ENCODE measurements around the gene PDZD4. TPM values are rescaled to one million over a fixed set of nuclear protein-coding genes. Genes with fewer than 3 reads are reported as not detected.

Gene PDZD4
- total and polyA plus RNA-seq, 8 donors = 2.1 to 11.1 (median 5.2) TPM

- no peaks in the 10 kb centered on the region for H3K27me3 ChIP-seq
- H3K36me3 ChIP-seq = peaks cover 9 to 47% (median 40%) of the 10 kb centered on the region in 4 donors
- intact Hi-C loops (cut with DNase I; ENCODE audit: low total_unique reads) = no loop called here
- no peak for DNase-seq
- WGBS, 5 donors = 77 to 90% (median 81%) methylated on average over 3 to 6 of the region's 6 CpGs
- TF ChIP-seq EP300 (IDR thresholded peaks at IDR 0.05) = no peak
- TF ChIP-seq POLR2A (IDR thresholded peaks at IDR 0.05) = no peak
- no peak for TF ChIP-seq CTCF (IDR thresholded peaks at IDR 0.05)
- no peak for TF ChIP-seq POLR2AphosphoS5 (IDR thresholded peaks at IDR 0.05)
- H3K9me3 ChIP-seq = peaks cover 0 to 35% (median 16%) of the 10 kb centered on the region in 4 donors
- peak overlapping the region in 1 of 4 donors; percentile 75 for H3K4me3 ChIP-seq
- H3K4me1 ChIP-seq = peaks cover 18 to 50% (median 36%) of the 10 kb centered on the region in 4 donors
- H3K27ac ChIP-seq = peak overlapping the region in 1 of 5 donors; percentile 92
Measured at GRCh38 chrX:153792368-153792767, 38.0 kb downstream of the PDZD4 start.

- intact Hi-C loops (cut with DNase I; ENCODE audit: low total_unique reads) = no loop called here
- Histone ChIP-seq H3K27me3 (no peaks in the 10 kb centered on the region), H3K9me3 (peaks cover 0 to 24% (median 11%) of the 10 kb centered on the region in 4 donors), H3K4me3 (no peak overlapping the region), H3K36me3 (peaks cover 6 to 47% (median 43%) of the 10 kb centered on the region in 4 donors), H3K27ac (no peak overlapping the region), H3K4me1 (peaks cover 18 to 42% (median 31%) of the 10 kb centered on the region in 4 donors)
- 71 to 83% (median 79%) methylated on average over 13 to 17 of the region's 17 CpGs for WGBS, 5 donors
- TF ChIP-seq POLR2AphosphoS5 (IDR thresholded peaks at IDR 0.05) (no peak), CTCF (IDR thresholded peaks at IDR 0.05) (no peak), EP300 (IDR thresholded peaks at IDR 0.05) (no peak)
- no peak for DNase-seq
Measured at GRCh38 chrX:153791104-153791852, 39.1 kb downstream of the PDZD4 start.

- Histone ChIP-seq H3K36me3 (peaks cover 6 to 64% (median 58%) of the 10 kb centered on the region in 4 donors), H3K4me1 (peaks cover 7 to 29% (median 20%) of the 10 kb centered on the region in 4 donors), H3K9me3 (peaks cover 0 to 8% (median 3%) of the 10 kb centered on the region in 4 donors), H3K27ac (no peak overlapping the region), H3K27me3 (no peaks in the 10 kb centered on the region), H3K4me3 (no peak overlapping the region)
- DNase-seq = no peak
- 90 to 96% (median 94%) methylated on average over 8 to 12 of the region's 12 CpGs for WGBS, 5 donors
- intact Hi-C loops (cut with DNase I; ENCODE audit: low total_unique reads) = no loop called here
- TF ChIP-seq POLR2A (IDR thresholded peaks at IDR 0.05) = no peak
- no peak for TF ChIP-seq POLR2AphosphoS5 (IDR thresholded peaks at IDR 0.05)
- no peak for TF ChIP-seq EP300 (IDR thresholded peaks at IDR 0.05)
- no peak for TF ChIP-seq CTCF (IDR thresholded peaks at IDR 0.05)
Measured at GRCh38 chrX:153789654-153790053, 40.7 kb downstream of the PDZD4 start.

GRCh38 chrX:153786669-153787068 is 43.7 kb downstream of the PDZD4 start:
- peaks cover 6 to 77% (median 63%) of the 10 kb centered on the region in 4 donors for H3K36me3 ChIP-seq
- 60 to 90% (median 87%) methylated on average over 2 to 15 of the region's 15 CpGs for WGBS, 5 donors
- DNase-seq = no peak

More at GRCh38 chrX:153786669-153787068, 43.7 kb downstream of the PDZD4 start:
- Histone ChIP-seq H3K4me3 (no peak overlapping the region), H3K4me1 (peaks cover 0 to 20% (median 8%) of the 10 kb centered on the region in 4 donors), H3K9me3 (no peaks in the 10 kb centered on the region), H3K27ac (no peak overlapping the region), H3K27me3 (peaks cover 0 to 1% (median 0%) of the 10 kb centered on the region in 3 donors)
- TF ChIP-seq POLR2AphosphoS5 (IDR thresholded peaks at IDR 0.05) (no peak), EP300 (IDR thresholded peaks at IDR 0.05) (no peak), CTCF (IDR thresholded peaks at IDR 0.05) (no peak), POLR2A (IDR thresholded peaks at IDR 0.05) (no peak)
- intact Hi-C loops (cut with DNase I; ENCODE audit: low total_unique reads) = no loop called here

Data from stomach (tissue), 9 donors.